ENCODE measurements around the gene LYSMD2.
A peak's percentile ranks its signal among the peaks of the same experiment; 100 is the strongest.
"Not testable (repeated sequence)": the region's sequence is repeated elsewhere in the genome, so short reads cannot be mapped to it uniquely, and the experiment has no call there.

Gene LYSMD2

DNA sequence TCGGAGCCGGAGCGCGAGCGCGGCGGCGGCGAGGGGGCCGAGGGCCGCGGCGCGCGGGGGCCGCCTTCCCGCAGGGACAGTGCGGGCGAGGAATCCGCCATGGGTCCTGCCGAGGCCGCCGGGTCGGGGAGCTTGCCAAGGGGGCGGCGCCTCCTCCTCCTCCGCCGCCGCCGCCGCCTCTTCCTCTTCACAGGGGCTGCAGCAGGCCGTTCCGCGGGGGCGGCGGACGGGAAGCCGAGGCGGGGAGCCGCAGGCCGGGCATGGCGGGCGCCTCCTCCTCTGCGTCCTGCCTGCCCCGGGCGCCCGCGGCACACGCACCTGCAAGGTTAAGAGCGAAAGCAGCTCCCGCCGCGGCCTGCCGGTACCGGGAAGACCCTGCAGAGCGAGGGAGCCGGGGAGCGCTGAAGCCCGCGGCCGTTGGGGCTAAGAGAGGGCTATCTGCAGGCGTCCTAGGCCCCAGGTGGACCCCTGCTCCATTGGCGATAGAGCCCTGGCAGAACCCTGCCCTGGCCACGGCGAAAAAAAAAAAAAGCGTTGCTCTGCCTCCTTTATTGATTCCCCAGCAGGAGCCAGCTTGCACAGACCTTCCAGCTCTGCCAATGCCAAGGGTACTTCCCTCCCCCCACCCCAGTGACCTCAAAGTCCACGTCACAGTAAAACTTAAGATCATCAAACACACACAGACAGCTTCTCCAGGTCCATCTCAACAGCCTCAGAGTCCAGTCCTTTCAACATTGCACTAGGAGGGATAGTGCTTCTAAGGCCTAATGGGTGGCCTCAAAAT, at the start of gene LYSMD2:
Gene LYSMD2, minus strand, starts transcription at position 134 of the 784 bp plus-strand sequence. Its CDS starts 33 bp downstream, at position 101.
- DNase-seq (ENCODE audit: insufficient read length, low spot score) (no peak), FAIRE-seq (no peak)

GRCh38 chr15:51787130-51787529, 49.7 kb upstream of the LYSMD2 start:
- not testable (repeated sequence) for FAIRE-seq; DNase-seq (ENCODE audit: insufficient read length, low spot score)

GRCh38 chr15:51783967-51784366, 46.5 kb upstream of the LYSMD2 start:
- no peak for FAIRE-seq

DNA sequence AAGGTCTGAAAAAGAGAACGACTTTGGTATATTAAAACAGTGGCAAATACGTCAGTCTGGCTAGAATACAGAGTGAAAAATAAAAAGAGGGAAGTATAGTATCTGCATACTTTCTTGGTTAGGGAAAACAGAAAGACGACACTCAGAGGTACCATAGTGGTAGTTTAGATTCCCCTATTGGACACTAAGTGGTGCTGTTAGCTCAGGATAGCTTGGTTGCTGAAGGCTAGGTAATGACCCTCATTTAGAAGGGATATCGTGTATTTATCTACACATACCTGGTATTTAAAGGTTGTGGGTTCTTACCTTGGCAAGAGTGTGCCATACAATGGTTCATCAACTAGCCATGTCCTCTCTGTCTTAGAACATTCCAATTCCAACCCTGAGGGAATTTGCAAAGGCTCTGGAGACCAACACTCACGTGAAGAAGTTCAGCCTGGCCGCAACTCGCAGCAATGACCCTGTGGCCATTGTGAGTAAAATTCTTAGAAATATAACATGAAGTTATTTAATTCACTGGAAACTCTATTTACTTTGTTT, 45.0 kb upstream of the LYSMD2 start:
- FAIRE-seq (no peak), DNase-seq (ENCODE audit: insufficient read length, low spot score) (no peak)

More at GRCh38 chr15:51783967-51784366, 46.5 kb upstream of the LYSMD2 start:
- no peak for DNase-seq (ENCODE audit: insufficient read length, low spot score)

DNA sequence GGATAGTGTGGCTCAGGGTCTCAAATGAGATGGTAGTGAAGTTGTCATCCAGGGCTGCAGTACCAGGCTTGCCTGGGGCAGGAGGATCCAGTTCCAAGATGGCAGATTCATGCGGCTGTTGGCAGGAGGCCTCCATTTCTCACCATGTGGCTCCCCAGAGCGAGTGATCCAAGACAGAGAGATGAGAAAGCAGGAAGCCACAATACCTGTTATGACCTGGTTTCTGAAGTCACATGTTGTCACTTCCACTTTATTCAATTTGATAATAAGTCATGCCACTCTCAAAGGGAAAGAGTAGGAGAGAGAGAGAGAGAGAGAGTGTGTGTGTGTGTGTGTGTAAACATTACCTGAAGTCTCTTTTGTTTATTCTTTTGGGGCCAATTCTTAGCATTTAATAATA, 44.1 kb upstream of the LYSMD2 start:
- FAIRE-seq (no peak), DNase-seq (ENCODE audit: insufficient read length, low spot score) (no peak)

DNA sequence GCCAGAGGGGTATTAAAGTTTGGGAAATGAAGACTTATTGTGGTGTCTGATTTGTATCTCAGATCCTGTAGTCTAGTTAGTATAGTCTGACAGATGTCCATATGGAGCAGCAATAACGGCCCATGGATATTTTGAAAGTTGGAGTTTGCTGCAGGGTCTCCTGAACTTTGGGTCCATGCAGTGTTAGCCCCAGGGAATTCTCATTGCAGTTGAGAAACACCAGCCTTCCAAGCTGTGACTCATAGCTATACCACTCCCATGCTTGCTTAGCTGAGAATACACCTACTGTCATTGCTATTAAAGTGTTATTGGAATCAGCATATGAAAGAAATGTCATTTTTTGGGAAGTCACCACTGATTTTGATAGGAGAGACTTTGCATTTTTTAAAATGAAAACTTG, 43.2 kb upstream of the LYSMD2 start:
- no peak for DNase-seq (ENCODE audit: insufficient read length, low spot score)
- no peak for FAIRE-seq

DNA sequence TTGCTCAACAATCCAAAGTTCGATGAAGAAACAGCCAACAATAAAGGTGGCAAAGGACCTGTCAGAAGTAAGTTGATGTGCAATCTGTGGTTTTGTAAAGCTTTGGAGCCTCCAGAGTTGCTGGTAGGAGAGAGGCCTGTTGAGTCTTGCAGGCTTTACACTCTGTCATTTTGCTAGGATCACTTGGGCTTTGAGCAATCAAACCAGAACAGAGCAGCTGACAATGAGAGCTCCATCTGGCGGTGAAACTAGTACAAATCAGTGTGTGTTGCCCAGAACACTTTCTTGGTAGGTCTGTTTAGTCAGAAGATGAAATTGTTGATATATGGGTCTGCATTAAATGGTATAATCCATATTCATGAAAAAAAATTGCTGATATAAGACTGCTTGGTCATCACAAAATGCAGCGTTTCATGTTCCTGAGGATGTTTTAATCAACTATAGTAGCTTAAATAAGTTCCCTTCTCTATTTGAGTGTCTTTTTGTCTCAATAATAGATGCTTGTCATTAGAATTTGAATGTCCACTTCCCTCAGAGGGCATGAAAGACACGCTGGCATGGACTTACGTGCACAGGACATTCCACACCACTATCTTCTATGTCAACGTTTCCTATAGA, 39.6 kb upstream of the LYSMD2 start:
- FAIRE-seq, result peak; percentile 79
- peak; percentile 60 for DNase-seq (ENCODE audit: insufficient read length, low spot score)

GRCh38 chr15:51775967-51776816, 38.7 kb upstream of the LYSMD2 start:
- FAIRE-seq, result peak; percentile 95
- peak; percentile 36 for DNase-seq (ENCODE audit: insufficient read length, low spot score)

GRCh38 chr15:51774916-51775315, 37.5 kb upstream of the LYSMD2 start:
- FAIRE-seq (no peak), DNase-seq (ENCODE audit: insufficient read length, low spot score) (no peak)

GRCh38 chr15:51771773-51772172, 34.3 kb upstream of the LYSMD2 start:
- DNase-seq (ENCODE audit: insufficient read length, low spot score) (no peak), FAIRE-seq (no peak)

- no peak for DNase-seq (ENCODE audit: insufficient read length, low spot score)
- no peak for FAIRE-seq
Measured at GRCh38 chr15:51770902-51771301, 33.4 kb upstream of the LYSMD2 start.

DNA sequence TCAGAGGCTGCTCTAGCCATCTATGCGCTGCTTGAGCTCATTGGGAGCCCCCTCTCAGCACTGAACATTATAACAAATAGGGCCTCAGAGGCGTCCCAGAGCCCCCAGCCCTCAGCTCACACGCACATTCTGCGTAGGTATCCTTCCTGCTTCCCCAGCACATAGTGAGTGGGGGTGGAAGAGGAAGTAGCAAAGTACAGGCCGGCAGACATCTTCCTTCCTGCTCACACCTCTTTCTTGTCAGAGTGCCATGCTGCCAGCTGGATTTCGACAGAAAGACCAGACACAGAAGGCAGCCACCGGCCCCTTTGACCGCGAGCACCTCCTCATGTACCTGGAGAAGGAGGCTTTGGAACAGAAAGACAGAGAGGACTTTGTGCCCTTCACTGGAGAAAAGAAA, 30.6 kb upstream of the LYSMD2 start:
- FAIRE-seq (no peak), DNase-seq (ENCODE audit: insufficient read length, low spot score) (no peak)

DNA sequence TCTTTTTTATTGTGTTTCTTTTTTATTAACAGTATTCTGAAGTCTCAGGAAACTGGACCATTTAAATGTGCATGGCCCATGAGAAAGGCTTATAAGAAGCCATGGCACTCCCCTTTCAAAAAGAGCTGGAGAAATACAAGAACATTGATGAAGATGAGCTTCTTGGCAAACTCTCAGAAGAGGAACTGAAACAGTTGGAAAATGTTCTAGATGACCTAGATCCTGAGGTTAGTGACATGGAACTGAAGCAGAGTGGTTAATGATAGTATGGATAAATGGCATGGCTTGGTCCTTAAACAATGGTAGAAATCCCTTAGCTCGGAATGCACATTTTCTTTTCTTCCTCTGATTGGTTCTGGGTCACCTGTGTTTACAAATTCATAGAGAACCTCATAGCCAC, 28.9 kb upstream of the LYSMD2 start:
- no peak for FAIRE-seq
- DNase-seq (ENCODE audit: insufficient read length, low spot score), result no peak

GRCh38 chr15:51765751-51766150, 28.3 kb upstream of the LYSMD2 start:
- FAIRE-seq (no peak), DNase-seq (ENCODE audit: insufficient read length, low spot score) (no peak)

DNA sequence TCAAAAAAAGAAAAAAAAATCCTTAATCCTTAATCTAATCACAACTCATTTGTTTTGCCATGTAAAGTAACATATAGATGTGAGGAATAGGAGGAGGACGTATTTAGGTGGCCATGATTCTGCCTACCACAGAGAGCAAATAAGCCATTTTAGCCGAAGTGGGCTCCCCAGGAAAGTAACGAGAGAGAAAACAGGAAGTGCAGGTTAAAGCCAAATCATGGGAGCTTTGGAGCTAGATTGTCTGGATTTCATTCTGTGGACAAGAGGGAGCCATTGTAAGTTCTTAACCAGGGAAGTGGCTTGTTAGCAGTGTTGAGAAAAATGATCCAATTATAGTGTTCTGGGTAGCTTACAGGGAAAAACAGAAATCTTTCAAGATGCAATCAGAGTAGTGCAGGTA, 23.4 kb upstream of the LYSMD2 start:
- no peak for DNase-seq (ENCODE audit: insufficient read length, low spot score)
- FAIRE-seq, result no peak

DNA sequence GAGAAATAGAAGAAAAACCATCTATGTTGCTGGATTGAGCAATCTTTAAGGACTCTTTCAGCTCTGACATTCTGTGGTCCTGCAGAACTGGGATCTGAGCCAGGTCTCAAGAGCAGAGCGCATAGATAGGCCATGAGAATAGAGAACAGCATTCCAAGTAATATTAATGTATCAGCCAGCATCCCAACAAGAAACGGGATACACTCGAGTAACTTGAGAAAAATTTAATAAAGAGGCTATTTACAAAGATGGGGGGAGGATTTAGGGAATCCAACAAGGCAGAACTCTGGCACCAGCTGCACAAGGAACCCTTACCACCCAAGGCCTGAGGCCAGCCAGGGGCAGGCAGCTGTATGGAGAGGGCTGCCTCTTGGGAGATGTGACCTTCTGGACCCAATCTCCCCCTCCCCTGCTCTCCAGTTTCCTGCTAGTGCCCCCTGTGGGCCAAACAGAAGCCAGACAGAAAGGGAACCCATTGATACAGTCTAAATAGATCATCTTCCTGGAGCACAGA, 22.2 kb upstream of the LYSMD2 start:
- no peak for DNase-seq (ENCODE audit: insufficient read length, low spot score)
- FAIRE-seq, result no peak

DNA sequence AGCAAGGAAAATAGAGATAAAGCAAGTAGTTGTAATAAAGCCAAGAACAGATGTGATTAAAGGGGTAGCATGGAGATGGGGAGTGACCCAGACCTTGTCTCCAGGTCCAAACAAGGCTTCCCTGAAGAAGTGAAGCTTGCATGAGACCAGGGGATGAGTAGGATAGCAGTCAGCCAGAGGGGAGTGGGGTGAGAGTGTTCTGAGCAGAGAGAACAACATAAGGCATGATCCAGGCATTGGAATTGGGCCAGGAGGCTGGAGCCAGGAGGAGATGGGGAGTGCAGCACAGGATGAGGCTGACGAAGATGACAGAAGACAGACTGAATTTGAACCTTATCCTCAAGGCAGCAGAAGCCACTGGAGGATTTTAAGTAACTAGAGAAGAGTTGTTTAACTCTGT, 21.2 kb upstream of the LYSMD2 start:
- no peak for DNase-seq (ENCODE audit: insufficient read length, low spot score)
- FAIRE-seq, result no peak

DNA sequence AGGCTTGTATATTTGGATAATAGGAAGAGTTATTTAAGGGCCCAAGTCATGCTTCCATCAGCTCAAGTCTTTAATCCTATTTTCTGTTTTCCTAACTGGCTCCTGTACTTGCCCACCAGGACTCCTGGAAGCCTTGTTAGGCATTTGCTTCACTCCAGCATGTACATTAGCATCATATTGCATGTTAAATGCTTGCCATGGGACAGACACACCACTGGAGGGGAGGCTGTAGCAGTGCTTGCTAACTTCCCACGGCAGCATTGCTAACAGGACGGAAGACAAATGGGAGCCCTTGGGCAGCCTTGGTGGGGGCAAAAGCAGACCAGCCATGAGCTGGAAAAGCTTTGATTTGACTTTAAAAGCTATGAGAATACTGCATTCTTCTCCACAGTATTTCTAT, 20.0 kb upstream of the LYSMD2 start:
- FAIRE-seq (no peak), DNase-seq (ENCODE audit: insufficient read length, low spot score) (no peak)

DNA sequence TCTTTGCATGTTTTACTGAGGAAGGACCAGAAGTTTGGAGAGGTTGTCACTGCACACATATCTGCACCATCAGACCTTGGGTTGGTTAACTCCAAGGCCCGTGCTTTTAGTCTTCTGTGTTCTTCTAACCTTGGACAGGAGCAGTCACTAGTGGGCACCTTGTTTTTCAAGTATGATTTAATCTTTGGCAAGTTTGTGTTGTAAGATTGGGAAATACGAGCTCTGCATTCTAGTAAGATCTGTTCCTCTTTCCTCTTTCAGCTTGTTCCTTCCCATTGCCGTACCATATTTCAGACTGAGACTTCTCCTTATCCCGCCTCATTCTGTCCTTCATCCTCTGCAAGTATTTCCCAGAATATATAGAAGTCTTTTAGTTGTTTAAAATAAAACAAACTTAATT, 19.0 kb upstream of the LYSMD2 start:
- DNase-seq (ENCODE audit: insufficient read length, low spot score) (no peak), FAIRE-seq (no peak)

GRCh38 chr15:51755790-51756189, 18.3 kb upstream of the LYSMD2 start:
- FAIRE-seq, result no peak
- DNase-seq (ENCODE audit: insufficient read length, low spot score), result no peak

- no peak for FAIRE-seq
- DNase-seq (ENCODE audit: insufficient read length, low spot score), result no peak
Measured at GRCh38 chr15:51754267-51754666, 16.8 kb upstream of the LYSMD2 start.

All from GM19239 (cell line).